ENCODE measurements around the gene GRPEL2.

The GRPEL2 gene

GRCh38 chr5:149325894-149326293, 19.4 kb upstream of the GRPEL2 start:
- DNase-seq (ENCODE audit: low spot score in 2 of 2) = no peak
- no peaks in the 10 kb centered on the region for H3K27me3 ChIP-seq (ENCODE audit: low read depth)
- H3K4me3 ChIP-seq = no peak overlapping the region
- peaks cover 3% of the 10 kb centered on the region for H3K4me1 ChIP-seq
- in situ Hi-C loops (cut with MboI; ENCODE audit: low sequenced_read_pairs) = no loop called here
- H3K36me3 ChIP-seq (replicated peaks) = no peaks in the 10 kb centered on the region
- H3K9me3 ChIP-seq = no peaks in the 10 kb centered on the region

GRCh38 chr5:149326611-149327010, 18.7 kb upstream of the GRPEL2 start:
- no peaks in the 10 kb centered on the region for H3K4me1 ChIP-seq
- in situ Hi-C loops (cut with MboI; ENCODE audit: low sequenced_read_pairs) = no loop called here
- no peaks in the 10 kb centered on the region for H3K36me3 ChIP-seq (replicated peaks)
- no peak overlapping the region for H3K4me3 ChIP-seq
- H3K9me3 ChIP-seq = no peaks in the 10 kb centered on the region
- no peaks in the 10 kb centered on the region for H3K27me3 ChIP-seq (ENCODE audit: low read depth)
- DNase-seq (ENCODE audit: low spot score in 2 of 2) = no peak

GRCh38 chr5:149328177-149328576, 17.1 kb upstream of the GRPEL2 start:
- Histone ChIP-seq H3K4me1 (no peaks in the 10 kb centered on the region), H3K27me3 (ENCODE audit: low read depth) (no peaks in the 10 kb centered on the region), H3K4me3 (no peak overlapping the region), H3K36me3 (replicated peaks) (no peaks in the 10 kb centered on the region), H3K9me3 (no peaks in the 10 kb centered on the region)
- in situ Hi-C loops (cut with MboI; ENCODE audit: low sequenced_read_pairs) = no loop called here
- DNase-seq (ENCODE audit: low spot score in 2 of 2) = no peak

GRCh38 chr5:149333711-149334443, 11.4 kb upstream of the GRPEL2 start:
- no peaks in the 10 kb centered on the region for H3K27me3 ChIP-seq (ENCODE audit: low read depth)
- H3K36me3 ChIP-seq (replicated peaks) = no peaks in the 10 kb centered on the region
- no peaks in the 10 kb centered on the region for H3K4me1 ChIP-seq
- H3K4me3 ChIP-seq = no peak overlapping the region
- no peaks in the 10 kb centered on the region for H3K9me3 ChIP-seq
- DNase-seq (ENCODE audit: low spot score in 2 of 2) = no peak
- in situ Hi-C loops (cut with MboI; ENCODE audit: low sequenced_read_pairs) = no loop called here

- Histone ChIP-seq H3K9me3 (no peaks in the 10 kb centered on the region), H3K36me3 (replicated peaks) (no peaks in the 10 kb centered on the region), H3K4me1 (no peaks in the 10 kb centered on the region), H3K27me3 (ENCODE audit: low read depth) (no peaks in the 10 kb centered on the region), H3K4me3 (no peak overlapping the region)
- in situ Hi-C loops (cut with MboI; ENCODE audit: low sequenced_read_pairs) = no loop called here
- no peak for DNase-seq (ENCODE audit: low spot score in 2 of 2)
These were observed 7.6 kb upstream of the GRPEL2 start for GRCh38 chr5:149337736-149338135.

- no peak for DNase-seq (ENCODE audit: low spot score in 2 of 2)
- Histone ChIP-seq H3K36me3 (replicated peaks) (no peaks in the 10 kb centered on the region), H3K4me1 (no peaks in the 10 kb centered on the region), H3K9me3 (no peaks in the 10 kb centered on the region), H3K27me3 (ENCODE audit: low read depth) (no peaks in the 10 kb centered on the region), H3K4me3 (no peak overlapping the region)
- in situ Hi-C loops (cut with MboI; ENCODE audit: low sequenced_read_pairs) = no loop called here
These were observed 6.9 kb upstream of the GRPEL2 start for GRCh38 chr5:149338364-149338763.

GRCh38 chr5:149340920-149341319, 4.4 kb upstream of the GRPEL2 start:
- no peaks in the 10 kb centered on the region for H3K27me3 ChIP-seq (ENCODE audit: low read depth)
- DNase-seq (ENCODE audit: low spot score in 2 of 2) = no peak
- H3K9me3 ChIP-seq = no peaks in the 10 kb centered on the region
- in situ Hi-C loops (cut with MboI; ENCODE audit: low sequenced_read_pairs) = no loop called here
- no peak overlapping the region for H3K4me3 ChIP-seq
- peaks cover 6% of the 10 kb centered on the region for H3K4me1 ChIP-seq
- 0 out of 2 replicates have a peak, but pooled peaks cover 3% of the 10 kb centered on the region for H3K36me3 ChIP-seq (replicated peaks)

GRCh38 chr5:149341876-149342275, 3.4 kb upstream of the GRPEL2 start:
- peaks cover 6% of the 10 kb centered on the region for H3K4me1 ChIP-seq
- peaks cover 4% of the 10 kb centered on the region; the same call in 1 of the 2 replicates for H3K36me3 ChIP-seq (replicated peaks)
- H3K4me3 ChIP-seq = no peak overlapping the region
- in situ Hi-C loops (cut with MboI; ENCODE audit: low sequenced_read_pairs) = no loop called here
- no peak for DNase-seq (ENCODE audit: low spot score in 2 of 2)
- H3K9me3 ChIP-seq = no peaks in the 10 kb centered on the region
- H3K27me3 ChIP-seq (ENCODE audit: low read depth) = no peaks in the 10 kb centered on the region

- H3K36me3 ChIP-seq (replicated peaks) = peaks cover 27% of the 10 kb centered on the region
- in situ Hi-C loops (cut with MboI; ENCODE audit: low sequenced_read_pairs) = no loop called here
- no peak overlapping the region for H3K4me3 ChIP-seq
- no peaks in the 10 kb centered on the region for H3K9me3 ChIP-seq
- H3K27me3 ChIP-seq (ENCODE audit: low read depth) = no peaks in the 10 kb centered on the region
- no peak for DNase-seq (ENCODE audit: low spot score in 2 of 2)
- H3K4me1 ChIP-seq = peaks cover 13% of the 10 kb centered on the region
These were observed 1.1 kb upstream of the GRPEL2 start for GRCh38 chr5:149344151-149344550.

- Histone ChIP-seq H3K36me3 (replicated peaks) (peaks cover 44% of the 10 kb centered on the region), H3K4me1 (peaks cover 13% of the 10 kb centered on the region), H3K9me3 (no peaks in the 10 kb centered on the region), H3K27me3 (ENCODE audit: low read depth) (no peaks in the 10 kb centered on the region), H3K4me3 (peak overlapping the region; percentile 87)
- in situ Hi-C loops (cut with MboI; ENCODE audit: low sequenced_read_pairs) = no loop called here
- peak in 1 of 2 experiments; percentile 35 for DNase-seq (ENCODE audit: low spot score in 2 of 2)
These were observed 558 bp downstream of the GRPEL2 start for GRCh38 chr5:149345892-149346222.

GRCh38 chr5:149348518-149348917, 3.2 kb downstream of the GRPEL2 start:
- no peaks in the 10 kb centered on the region for H3K9me3 ChIP-seq
- no peak for DNase-seq (ENCODE audit: low spot score in 2 of 2)
- in situ Hi-C loops (cut with MboI; ENCODE audit: low sequenced_read_pairs) = no loop called here
- H3K36me3 ChIP-seq (replicated peaks) = peaks cover 71% of the 10 kb centered on the region
- no peaks in the 10 kb centered on the region for H3K27me3 ChIP-seq (ENCODE audit: low read depth)
- H3K4me1 ChIP-seq = peaks cover 13% of the 10 kb centered on the region
- no peak overlapping the region for H3K4me3 ChIP-seq

GRCh38 chr5:149349382-149349781, 4.1 kb downstream of the GRPEL2 start:
- in situ Hi-C loops (cut with MboI; ENCODE audit: low sequenced_read_pairs) = no loop called here
- H3K27me3 ChIP-seq (ENCODE audit: low read depth) = no peaks in the 10 kb centered on the region
- no peak overlapping the region for H3K4me3 ChIP-seq
- H3K9me3 ChIP-seq = no peaks in the 10 kb centered on the region
- peaks cover 80% of the 10 kb centered on the region for H3K36me3 ChIP-seq (replicated peaks)
- H3K4me1 ChIP-seq = peaks cover 13% of the 10 kb centered on the region
- DNase-seq (ENCODE audit: low spot score in 2 of 2) = no peak

- no peaks in the 10 kb centered on the region for H3K9me3 ChIP-seq
- H3K4me1 ChIP-seq = peaks cover 5% of the 10 kb centered on the region
- peaks cover 85% of the 10 kb centered on the region for H3K36me3 ChIP-seq (replicated peaks)
- no peak overlapping the region for H3K4me3 ChIP-seq
- in situ Hi-C loops (cut with MboI; ENCODE audit: low sequenced_read_pairs) = no loop called here
- no peak for DNase-seq (ENCODE audit: low spot score in 2 of 2)
- H3K27me3 ChIP-seq (ENCODE audit: low read depth) = no peaks in the 10 kb centered on the region
These were observed 6.9 kb downstream of the GRPEL2 start for GRCh38 chr5:149352169-149352568.

- in situ Hi-C loops (cut with MboI; ENCODE audit: low sequenced_read_pairs) = no loop called here
- Histone ChIP-seq H3K4me3 (no peak overlapping the region), H3K27me3 (ENCODE audit: low read depth) (no peaks in the 10 kb centered on the region), H3K9me3 (no peaks in the 10 kb centered on the region), H3K36me3 (replicated peaks) (peaks cover 67% of the 10 kb centered on the region), H3K4me1 (peaks cover 3% of the 10 kb centered on the region; the same call in 1 of the 2 replicates)
- DNase-seq (ENCODE audit: low spot score in 2 of 2) = no peak
These were observed 8.6 kb downstream of the GRPEL2 start for GRCh38 chr5:149353911-149354310.

GRCh38 chr5:149355688-149356087, 10.4 kb downstream of the GRPEL2 start:
- no peak overlapping the region for H3K4me3 ChIP-seq
- H3K27me3 ChIP-seq (ENCODE audit: low read depth) = no peaks in the 10 kb centered on the region
- H3K9me3 ChIP-seq = no peaks in the 10 kb centered on the region
- in situ Hi-C loops (cut with MboI; ENCODE audit: low sequenced_read_pairs) = no loop called here
- H3K36me3 ChIP-seq (replicated peaks) = peaks cover 49% of the 10 kb centered on the region
- no peak for DNase-seq (ENCODE audit: low spot score in 2 of 2)
- H3K4me1 ChIP-seq = peaks cover 3% of the 10 kb centered on the region; the same call in 1 of the 2 replicates

Measured in HAP-1 (cell line).